GM12878 (cell line): Measurements from ENCODE around the gene LPAR3. TPM values are rescaled to one million over a fixed set of nuclear protein-coding genes. Genes with fewer than 3 reads are reported as not detected.

Experiments
- ATAC-seq: fragments of 200-7000 bp; cut with Tn5 transposase; 3 replicates; pipeline ENCODE4 v1.9.1; 2020; ENCODE audit warnings: mild to moderate bottlenecking, moderate library complexity
- Bru-seq: library from RNA; stranded (reverse); fragments of 400-500 nt; gene quantifications from one replicate; lab custom pipeline; 2021; lab: Mats Ljungman, UMichigan
- BruChase-seq, 2 experiments: library from RNA; stranded (reverse); fragments of 400-500 nt; gene quantifications; one replicate each; lab custom pipeline; 2021; lab: Mats Ljungman, UMichigan
- BruUV-seq: library from RNA; stranded (reverse); fragments of 400-500 nt; replicated peaks from 2 replicates; lab custom pipeline; 2021; lab: Mats Ljungman, UMichigan
- CTCF ChIA-PET: fragments of 300-600 bp; sonication (Branson Sonifier 250); formaldehyde crosslinking; extraction: SDS; loops from one replicate; lab custom pipeline; 2021; ENCODE audit warnings: inconsistent platforms; lab: Yijun Ruan, JAX
- POLR2A ChIA-PET: fragments of 350-600 bp; formaldehyde crosslinking; extraction: SDS; loops from one replicate; lab custom pipeline; 2021; ENCODE audit warnings: inconsistent platforms; lab: Charles Lee
- RAD21 ChIA-PET: fragments of 300-600 bp; sonication (Branson Sonifier 250); formaldehyde crosslinking; loops from one replicate; lab custom pipeline; 2023; ENCODE audit warnings: antibody characterized with exemption; ENCODE audit not compliant: unreplicated experiment; lab: Charles Lee
- SMC1A ChIA-PET: fragments of 300-600 bp; sonication (Branson Sonifier 250); formaldehyde crosslinking; loops from one replicate; lab custom pipeline; 2023; ENCODE audit not compliant: unreplicated experiment, uncharacterized antibody; lab: Charles Lee
- DNase-seq: peaks from one replicate; pipeline ENCODE4 v3.0.0-alpha.2; 2011; ENCODE audit warnings: low read depth, low spot score
- FAIRE-seq: peaks from 3 replicates; lab custom pipeline; 2011; peaks lifted over from hg19 to GRCh38; lab: Jason Lieb, UNC
- H2AFZ ChIP-seq: 2 replicates; pipeline ENCODE4 v1.6.0; 2011; ENCODE audit warnings: low read depth, low read length, control low read depth; ENCODE audit not compliant: control insufficient read depth
- H3K27ac ChIP-seq: 2 replicates; pipeline ENCODE4 v1.5.1; 2011; ENCODE audit warnings: control low read depth; ENCODE audit not compliant: control insufficient read depth, insufficient read depth
- H3K27me3 ChIP-seq, 2 experiments: replicated peaks in 1 of 2; 2 replicates each; pipeline versions ENCODE4 v1.6.0 to v1.6.1; 2011; ENCODE audit warnings: low read length in 1 of 2; ENCODE audit not compliant: control insufficient read depth in 2 of 2, insufficient read depth in 2 of 2
- H3K36me3 ChIP-seq, 2 experiments: 2 replicates each; pipeline ENCODE4 v1.5.1; 2011; ENCODE audit warnings: low read length in 1 of 2; ENCODE audit not compliant: control insufficient read depth in 2 of 2, insufficient read depth in 2 of 2
- H3K4me1 ChIP-seq: 2 replicates; pipeline ENCODE4 v1.6.1; 2011; ENCODE audit warnings: mild to moderate bottlenecking, low read length, moderate library complexity, mixed read lengths; ENCODE audit not compliant: control insufficient read depth, insufficient read depth
- H3K4me2 ChIP-seq: 2 replicates; pipeline ENCODE4 v1.6.0; 2011; ENCODE audit warnings: control low read depth; ENCODE audit not compliant: control insufficient read depth, insufficient read depth
- H3K4me3 ChIP-seq: fragments of 200-600 bp; sonication (generic); 2 replicates; pipeline ENCODE4 v1.5.1; 2016
- H3K79me2 ChIP-seq: 2 replicates; pipeline ENCODE4 v1.6.0; 2011; ENCODE audit warnings: low read length; ENCODE audit not compliant: control insufficient read depth, insufficient read depth
- H3K9ac ChIP-seq: 2 replicates; pipeline ENCODE4 v1.8.0; 2011; ENCODE audit warnings: low read length, control low read depth, mixed read lengths; ENCODE audit not compliant: control insufficient read depth, insufficient read depth
- H3K9me3 ChIP-seq: replicated peaks from 3 replicates; pipeline ENCODE4 v1.5.1; 2011; ENCODE audit warnings: mild to moderate bottlenecking, low read length; ENCODE audit not compliant: control insufficient read depth, insufficient read depth
- H4K20me1 ChIP-seq: 2 replicates; pipeline ENCODE4 v1.6.0; 2011; ENCODE audit not compliant: control insufficient read depth, insufficient read depth
- HDAC6 ChIP-seq: fragments of 200-600 bp; sonication (generic); IDR thresholded peaks from one replicate; pipeline ENCODE4 v1.8.0; 2017; ENCODE audit warnings: antibody characterized with exemption; ENCODE audit not compliant: unreplicated experiment
- HDGF ChIP-seq: fragments of 450-650 bp; IDR thresholded peaks from 2 replicates; pipeline ENCODE4 v1.6.1; 2016; ENCODE audit warnings: antibody characterized with exemption
- ZNF274 ChIP-seq: IDR thresholded peaks from one replicate; pipeline ENCODE4 v1.8.0; 2011; ENCODE audit not compliant: insufficient read length, insufficient read depth
- WGBS: methylation state at CpG from one replicate; pipeline ENCODE4 v1.1.6; 2016; ENCODE audit warnings: low lambda C conversion rate; ENCODE audit not compliant: insufficient replicate concordance, insufficient coverage; ENCODE audit errors: missing lambda C conversion rate; 5-methylcytosine and 5-hydroxymethylcytosine counted together
- in situ Hi-C: fragments of 300-500 bp; cut with MboI; formaldehyde crosslinking; loops from 9 replicates; pipeline ENCODE4 v1.14.3; 2018; ENCODE audit warnings: mixed read lengths
- intact Hi-C: fragments of 100-400 bp; cut with micrococcal nuclease; formaldehyde crosslinking; loops from one replicate; pipeline ENCODE4 v1.14.2; 2022; ENCODE audit not compliant: unreplicated experiment
- long read RNA-seq, 2 experiments: library from polyadenylated mRNA; unstranded; transcript quantifications; one replicate each; pipeline ENCODE4 v2.0.0, GENCODE V29; 2019 to 2020
- polyA minus RNA-seq, 3 experiments: library from RNA; depleted of rRNA, polyadenylated mRNA; stranded (reverse); fragments of >200 nt; gene quantifications; 2 replicates each; pipeline ENCODE4 v1.2.3, GENCODE V29; 2011
- polyA plus RNA-seq, 11 experiments: library from polyadenylated mRNA; depleted of rRNA in 4 of 11; unstranded in 6 of 11; stranded (reverse) in 5 of 11; fragments of >200 nt; fragmentation: Nextera tagmentation in 4 of 11; fragmentation: Illumina TruSeq in 1 of 11; extraction: Ambion mirVana in 4 of 11; extraction: Trizol in 1 of 11; gene quantifications; 1 replicate in 1 of 11; 2 replicates in 10 of 11; pipeline versions ENCODE4 v1.2.1 to v1.2.3, GENCODE V29; 2011 to 2016; ENCODE audit warnings: inconsistent platforms in 2 of 11, missing spikeins in 2 of 11, low read depth in 1 of 11
- total RNA-seq, 4 experiments: library from RNA; depleted of rRNA in 3 of 4; stranded (reverse); fragments of >200 nt in 3 of 4; fragmentation: Illumina TruSeq in 1 of 4; extraction: Trizol in 1 of 4; gene quantifications; 2 replicates each; pipeline versions ENCODE4 v1.2.1 to v1.2.3, GENCODE V29; 2013 to 2021

The LPAR3 gene, protein sequence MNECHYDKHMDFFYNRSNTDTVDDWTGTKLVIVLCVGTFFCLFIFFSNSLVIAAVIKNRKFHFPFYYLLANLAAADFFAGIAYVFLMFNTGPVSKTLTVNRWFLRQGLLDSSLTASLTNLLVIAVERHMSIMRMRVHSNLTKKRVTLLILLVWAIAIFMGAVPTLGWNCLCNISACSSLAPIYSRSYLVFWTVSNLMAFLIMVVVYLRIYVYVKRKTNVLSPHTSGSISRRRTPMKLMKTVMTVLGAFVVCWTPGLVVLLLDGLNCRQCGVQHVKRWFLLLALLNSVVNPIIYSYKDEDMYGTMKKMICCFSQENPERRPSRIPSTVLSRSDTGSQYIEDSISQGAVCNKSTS
- total RNA-seq (2013; cell fraction: nucleolus; rRNA removed), result 0.52 and 1.3 TPM in 2 replicates
- total RNA-seq (2014; rRNA removed) (0.16 and 0.17 TPM in 2 replicates), total RNA-seq (2014; rRNA removed; fragmentation: Illumina TruSeq; extraction: Trizol) (0.09 TPM in 2 replicates), total RNA-seq (2021) (0.11 and 0.23 TPM in 2 replicates), polyA plus RNA-seq (2011; rRNA removed) (0.31 and 0.37 TPM in 2 replicates), polyA plus RNA-seq (2014; fragmentation: Illumina TruSeq; extraction: Trizol) (0.07 TPM in 1 of 2 replicates, not detected in the other), polyA plus RNA-seq (2014; fragmentation: Nextera tagmentation; extraction: Ambion mirVana) (under 1 TPM in 1 of 2 experiments, not detected in 1; 0.03 TPM), polyA plus RNA-seq (2014; rRNA removed) (0.06 and 0.08 TPM in 2 replicates), polyA plus RNA-seq (2016; fragmentation: Nextera tagmentation; extraction: Ambion mirVana) (not detected), polyA minus RNA-seq (2011; rRNA and poly(A)+ RNA removed) (1.6 and 1.8 TPM in 2 replicates), Bru-seq, nascent RNA (percentile 29 among the genes with signal in this experiment), BruChase-seq, experiment 1, labeled RNA remaining after a 6-hour chase (percentile 55 among the genes with signal in this experiment), BruChase-seq, experiment 2, labeled RNA remaining after a 2-hour chase (percentile 51 among the genes with signal in this experiment)
- polyA plus RNA-seq (2011; ENCODE audit: low read depth), result not detected
- 0.22 and 0.25 TPM in 2 replicates for polyA plus RNA-seq (2011; cell fraction: cytosol; rRNA removed)
- polyA plus RNA-seq (2011; cell fraction: nucleus; rRNA removed), result 1.3 TPM in 2 replicates
- 0.07 and 0.08 TPM in 2 replicates for polyA plus RNA-seq (2012)
- 0.94 TPM in 1 of 2 replicates, not detected in the other for polyA minus RNA-seq (2011; cell fraction: cytosol; rRNA and poly(A)+ RNA removed)
- polyA minus RNA-seq (2011; cell fraction: nucleus; rRNA and poly(A)+ RNA removed), result 0.29 and 0.36 TPM in 2 replicates
- long read RNA-seq, experiment 1, result 0 reads
- long read RNA-seq, experiment 2, result 0 reads

DNA sequence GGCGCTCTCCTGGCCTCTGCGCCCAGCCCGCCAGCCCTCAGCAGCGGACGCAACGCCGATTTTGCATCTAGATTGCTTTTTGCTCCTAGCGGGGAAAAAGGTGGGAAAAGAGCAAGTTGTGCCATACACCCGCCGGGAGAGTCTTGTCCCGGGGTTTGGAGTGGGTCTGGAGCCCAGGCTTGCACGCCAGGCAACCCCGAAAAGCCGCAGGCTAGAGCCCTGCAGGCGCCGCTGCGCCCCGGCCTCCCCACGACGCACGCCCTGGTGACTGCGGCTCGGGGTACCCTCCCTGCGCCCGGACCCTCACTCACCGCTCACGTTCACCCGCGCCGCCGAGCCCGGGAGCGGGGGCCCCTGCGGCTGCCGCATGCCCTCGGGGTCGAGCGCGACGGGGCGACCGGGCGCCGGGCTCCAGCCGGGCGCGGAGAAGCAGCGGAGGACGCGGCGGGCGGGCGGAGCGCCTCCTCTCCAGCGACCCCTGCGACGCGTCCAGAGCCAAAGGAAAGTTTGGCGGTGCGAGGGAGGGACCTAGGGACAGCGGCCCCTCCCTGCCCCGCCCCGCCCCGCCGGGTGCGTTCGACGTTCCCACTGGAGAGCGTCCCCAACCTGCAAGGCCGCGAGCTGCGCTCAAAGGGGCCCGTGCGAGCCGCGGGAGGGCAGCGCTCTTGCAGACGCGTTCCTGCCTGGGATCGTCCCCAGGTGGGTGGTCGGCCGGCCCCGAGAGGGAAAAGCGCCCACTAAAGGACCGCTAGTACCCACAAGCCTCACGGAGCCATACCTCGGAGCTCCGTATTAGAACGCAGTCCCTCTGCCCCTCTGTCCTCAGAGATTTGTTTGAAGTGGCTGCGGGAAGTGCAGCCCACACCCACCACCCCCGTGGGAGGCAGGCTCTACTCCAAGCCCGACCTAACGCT is at the start of gene LPAR3:
TSS of gene LPAR3 (minus strand) at position 502 of the 914 bp plus-strand sequence. CDS start 27,086 bp downstream, outside the sequence.
- no peaks in the 10 kb centered on the region for H3K79me2 ChIP-seq
- ChIA-PET SMC1A (interaction anchor here (0.7 kb wide), 1 partner anchor 347 kb away, joined by 3 read pairs; no protein-coding TSS in a partner anchor), POLR2A (no interaction called here), CTCF (no interaction called here), RAD21 (no interaction called here)
- no peaks in the 10 kb centered on the region for H3K9me3 ChIP-seq
- no peaks in the 10 kb centered on the region for H4K20me1 ChIP-seq
- no TSS peak for BruUV-seq
- peak; percentile 31 for TF ChIP-seq HDAC6
- no peak for TF ChIP-seq HDGF
- TF ChIP-seq ZNF274, result no peak
- no peaks in the 10 kb centered on the region for H3K4me1 ChIP-seq
- ATAC-seq, result peak; percentile 18; the same call in 1 of the 3 replicates
- no peak within 1 kb of the TSS for H2AFZ ChIP-seq
- DNase-seq, result no peak
- intact Hi-C loops (no loop called here), in situ Hi-C loops (no loop called here)
- no peaks in the 10 kb centered on the region for H3K36me3 ChIP-seq
- peak within 1 kb of the TSS; percentile 41; the same call in 1 of the 2 replicates for H3K4me2 ChIP-seq
- no peak within 1 kb of the TSS for H3K27ac ChIP-seq
- H3K27me3 ChIP-seq, result peaks cover 7 to 18% of the 10 kb centered on the region in 2 experiments
- no peak within 1 kb of the TSS for H3K4me3 ChIP-seq
- WGBS, result 42% methylated on average over 43 of the region's 93 CpGs
- H3K9ac ChIP-seq, result no peak within 1 kb of the TSS
- no peak for FAIRE-seq
